ENCODE data around the gene SYNGR4.

Gene SYNGR4

DNA sequence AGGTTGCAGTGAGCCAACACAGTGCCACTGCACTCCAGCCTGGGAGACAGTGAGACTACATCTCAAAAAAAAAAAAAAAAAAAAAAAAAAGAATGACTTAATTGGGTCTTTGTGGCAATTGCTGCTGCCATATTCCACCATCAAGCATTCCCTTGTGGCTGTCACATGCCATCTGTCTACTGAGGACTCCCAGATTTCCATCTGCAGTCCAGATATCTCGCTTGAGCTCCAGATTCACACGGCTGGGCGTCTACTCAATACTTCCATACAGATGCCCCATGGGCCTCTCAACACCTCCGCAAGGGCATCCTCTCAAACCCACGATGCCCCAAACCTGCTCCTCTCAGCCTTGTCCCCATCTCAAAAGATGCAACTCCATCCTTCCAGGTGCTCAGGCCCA lies 13.3 kb upstream of the SYNGR4 start:
- TF ChIP-seq POLR2A (IDR thresholded peaks at IDR 0.05; ENCODE audit: low read length) (no peak), GATA1 (IDR thresholded peaks at IDR 0.05; ENCODE audit: low read depth, low read length) (no peak)
- no peak for DNase-seq

DNA sequence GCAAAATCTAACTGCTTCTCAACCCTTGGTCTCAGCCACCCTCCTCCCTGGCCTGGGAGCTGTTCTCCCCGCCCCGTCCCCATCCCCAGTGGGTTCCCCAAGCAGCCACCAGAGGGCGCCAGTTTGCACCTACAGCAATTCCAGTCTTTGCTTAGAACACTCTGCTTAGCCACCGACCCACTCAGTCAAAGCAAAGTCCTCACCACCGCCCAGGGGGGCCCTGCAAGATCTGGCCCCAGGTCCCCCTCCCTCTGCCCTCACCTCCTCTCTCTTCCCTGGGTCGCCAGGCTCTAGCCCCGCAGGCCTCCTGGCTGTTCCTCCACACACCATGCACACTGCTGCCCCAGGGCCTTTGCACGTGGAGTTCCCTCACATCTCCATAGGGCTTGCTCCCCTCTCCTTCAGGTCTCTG lies 12.8 kb upstream of the SYNGR4 start:
- no peak for TF ChIP-seq GATA1 (IDR thresholded peaks at IDR 0.05; ENCODE audit: low read depth, low read length)
- TF ChIP-seq POLR2A (IDR thresholded peaks at IDR 0.05; ENCODE audit: low read length), result no peak
- peak; percentile 76 to 86 for DNase-seq

DNA sequence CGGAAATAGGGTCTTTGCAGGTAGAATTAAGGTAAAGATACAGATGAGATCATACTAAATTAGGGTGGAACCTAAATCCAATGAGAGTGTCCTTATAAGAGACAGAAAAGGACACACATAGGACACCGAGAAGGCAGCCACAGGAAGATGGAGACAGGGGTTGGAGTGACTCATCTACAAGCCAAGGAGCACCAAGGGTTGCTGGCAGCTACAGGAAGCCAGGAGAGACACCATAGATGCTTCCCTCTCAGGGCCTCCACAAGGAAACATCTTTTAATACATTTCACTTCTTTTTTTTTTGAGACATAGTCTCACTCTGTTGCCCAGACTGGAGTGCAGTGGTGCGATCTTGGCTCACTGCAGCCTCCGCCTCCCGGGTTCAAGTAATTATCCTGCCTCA lies 10.5 kb upstream of the SYNGR4 start:
- no peak for DNase-seq
- TF ChIP-seq POLR2A (IDR thresholded peaks at IDR 0.05; ENCODE audit: low read length), result no peak

DNA sequence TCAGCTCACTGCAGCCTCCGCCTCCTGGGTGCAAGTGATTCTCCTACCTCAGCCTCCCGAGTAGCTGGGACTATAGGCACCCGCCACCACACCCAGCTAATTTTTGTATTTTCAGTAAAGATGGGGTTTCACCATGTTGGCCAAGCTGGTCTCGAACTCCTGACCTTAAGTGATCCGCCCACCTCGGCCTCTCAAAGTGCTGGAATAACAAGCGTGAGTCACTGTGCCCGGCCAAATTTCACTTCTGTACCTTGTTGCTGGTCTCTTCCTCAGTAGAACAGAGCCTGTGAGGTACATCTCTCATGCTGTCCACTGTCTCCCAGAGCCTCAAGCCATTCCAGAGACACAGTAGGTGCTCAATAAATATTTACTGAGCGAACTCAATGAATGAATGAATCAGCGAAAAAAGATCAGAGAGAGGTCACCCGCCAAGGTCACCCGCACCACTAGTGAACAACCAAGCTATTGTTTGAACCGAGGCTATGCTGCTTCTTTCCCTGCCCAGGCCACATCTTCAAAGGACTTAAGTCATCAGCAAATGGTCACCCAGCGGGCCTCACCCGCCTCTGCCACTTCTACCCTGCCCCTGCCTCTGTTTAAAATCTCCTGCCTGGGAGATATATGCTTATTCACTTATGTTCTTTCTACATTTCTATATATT lies 9.7 kb upstream of the SYNGR4 start:
- DNase-seq, result no peak
- TF ChIP-seq GATA1 (IDR thresholded peaks at IDR 0.05; ENCODE audit: low read depth, low read length) (no peak), POLR2A (IDR thresholded peaks at IDR 0.05; ENCODE audit: low read length) (no peak)

DNA sequence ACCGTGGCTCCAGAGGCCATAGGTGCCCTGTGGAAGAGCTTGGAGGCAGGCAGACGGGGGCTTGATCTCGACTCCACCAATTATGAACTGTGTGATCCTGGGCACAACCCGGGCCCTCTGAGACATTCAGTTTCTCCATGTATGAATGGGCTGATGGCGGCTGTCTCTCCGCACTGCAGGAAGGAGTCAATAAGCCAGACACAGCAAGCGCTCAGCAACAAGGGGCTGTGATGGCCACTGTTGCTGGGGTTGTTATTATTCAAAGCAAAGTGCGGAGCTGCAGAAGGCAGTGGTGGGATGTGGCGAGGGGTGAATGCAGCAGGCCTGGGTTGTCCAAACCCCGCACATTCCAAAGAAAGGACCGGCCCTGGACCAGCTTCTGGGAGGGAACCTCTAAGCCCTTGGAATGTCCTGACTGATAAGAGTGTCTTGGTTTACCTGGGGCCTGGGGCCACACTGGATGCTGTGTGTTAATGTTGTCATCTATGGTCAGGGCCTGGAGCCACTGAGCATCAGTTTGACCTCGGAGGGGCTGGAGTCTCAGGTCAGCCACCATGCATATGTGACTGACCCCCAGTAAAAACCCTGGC lies 8.7 kb upstream of the SYNGR4 start:
- no peak for DNase-seq
- TF ChIP-seq POLR2A (IDR thresholded peaks at IDR 0.05; ENCODE audit: low read length) (no peak), GATA1 (IDR thresholded peaks at IDR 0.05; ENCODE audit: low read depth, low read length) (no peak)

DNA sequence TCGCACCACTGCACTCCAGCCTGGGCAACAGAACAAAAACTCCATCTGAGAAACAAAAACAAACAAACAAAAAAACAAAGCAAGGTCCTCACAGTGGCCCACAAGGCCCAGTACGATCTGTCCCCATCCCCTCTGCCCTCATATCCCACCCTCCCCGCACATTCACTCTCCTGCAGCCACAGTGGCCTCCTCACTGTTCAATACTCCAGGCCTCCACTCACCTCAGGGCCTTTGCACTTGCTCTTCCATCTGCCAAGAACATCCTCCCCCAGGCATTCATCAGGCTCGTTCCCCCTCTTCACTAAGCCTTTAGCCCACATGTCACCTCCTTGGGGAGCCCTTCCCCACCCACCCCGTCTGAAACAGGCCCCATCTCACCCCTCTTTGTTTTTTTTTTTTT lies 5.0 kb upstream of the SYNGR4 start:
- TF ChIP-seq POLR2A (IDR thresholded peaks at IDR 0.05; ENCODE audit: low read length) (no peak), GATA1 (IDR thresholded peaks at IDR 0.05; ENCODE audit: low read depth, low read length) (no peak)
- DNase-seq, result no peak

DNA sequence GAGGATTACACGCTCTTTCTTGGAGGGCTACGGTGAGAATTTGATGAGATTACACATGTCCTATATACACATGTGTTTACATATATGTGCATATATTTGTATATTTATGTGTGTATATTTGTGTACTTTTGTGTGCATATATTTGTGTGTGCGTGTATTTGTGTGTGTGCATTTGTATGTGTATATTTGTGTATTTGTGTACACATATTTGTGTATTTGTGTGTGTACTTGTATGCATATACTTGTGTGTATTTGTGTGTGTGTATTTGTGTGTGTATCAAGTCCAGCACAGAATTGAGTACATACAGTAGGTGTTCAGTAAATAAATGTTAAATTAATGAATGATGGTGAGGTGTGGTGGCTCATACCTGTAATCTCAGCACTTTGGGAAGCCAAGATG lies 2.3 kb upstream of the SYNGR4 start:
- no peak for DNase-seq
- TF ChIP-seq POLR2A (IDR thresholded peaks at IDR 0.05; ENCODE audit: low read length) (no peak), GATA1 (IDR thresholded peaks at IDR 0.05; ENCODE audit: low read depth, low read length) (no peak)

DNA sequence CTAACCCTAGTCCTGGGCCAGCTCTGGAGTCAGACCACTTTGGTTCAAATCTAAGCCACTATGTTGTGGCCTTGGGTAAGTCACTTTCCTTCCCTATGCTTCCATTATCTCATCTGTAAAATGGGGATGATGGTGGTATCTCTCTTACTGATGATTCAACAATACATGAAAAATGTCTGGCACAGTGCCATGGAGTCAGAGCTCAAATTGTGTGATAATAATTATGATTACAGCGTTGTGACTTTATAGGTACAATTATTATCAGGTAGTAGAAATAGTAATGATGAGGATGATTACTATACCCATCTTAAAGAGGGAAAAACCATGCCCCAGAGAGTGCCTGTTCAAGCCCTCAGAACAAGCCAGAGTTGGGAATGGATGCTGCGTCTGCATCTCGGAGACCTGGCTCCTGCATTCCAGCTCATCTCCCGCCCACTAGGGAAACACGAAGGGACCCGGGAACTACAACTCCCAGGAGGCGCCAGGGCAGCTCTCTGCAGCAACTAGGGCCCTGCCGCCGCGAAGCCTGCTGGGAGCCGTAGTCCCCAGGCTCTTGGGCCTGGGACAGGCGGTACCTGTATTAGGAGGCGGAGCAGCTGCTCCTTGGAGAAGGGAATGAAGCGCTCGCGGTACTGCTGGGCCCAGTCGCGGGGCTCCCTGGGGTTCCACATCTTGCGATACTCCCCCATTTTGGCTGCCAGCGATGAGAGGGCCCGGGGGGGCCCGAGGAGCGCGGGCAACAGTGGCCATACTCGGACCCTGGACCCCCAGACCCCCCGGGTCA lies 1.3 kb upstream of the SYNGR4 start:
- TF ChIP-seq GATA1 (IDR thresholded peaks at IDR 0.05; ENCODE audit: low read depth, low read length), result no peak
- TF ChIP-seq POLR2A (IDR thresholded peaks at IDR 0.05; ENCODE audit: low read length), result no peak
- peak; percentile 92 to 94 for DNase-seq

DNA sequence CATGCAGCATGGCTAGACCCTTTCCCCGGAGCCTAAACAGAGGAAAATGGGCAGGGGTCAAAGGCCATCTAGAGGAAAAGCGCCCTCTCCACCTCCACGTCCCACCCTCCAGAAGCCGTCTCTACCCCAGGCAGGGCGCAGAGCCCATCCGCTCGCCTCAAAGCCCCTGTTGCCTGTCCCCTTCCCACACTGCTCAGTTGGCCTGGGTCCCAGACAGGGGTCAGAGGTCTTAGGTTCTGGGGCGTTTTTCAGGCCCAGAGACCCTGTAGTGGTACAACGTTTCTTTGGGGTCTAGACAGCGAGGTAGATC lies 712 bp upstream of the SYNGR4 start:
- TF ChIP-seq GATA1 (IDR thresholded peaks at IDR 0.05; ENCODE audit: low read depth, low read length) (no peak), POLR2A (IDR thresholded peaks at IDR 0.05; ENCODE audit: low read length) (no peak)
- no peak for DNase-seq

DNA sequence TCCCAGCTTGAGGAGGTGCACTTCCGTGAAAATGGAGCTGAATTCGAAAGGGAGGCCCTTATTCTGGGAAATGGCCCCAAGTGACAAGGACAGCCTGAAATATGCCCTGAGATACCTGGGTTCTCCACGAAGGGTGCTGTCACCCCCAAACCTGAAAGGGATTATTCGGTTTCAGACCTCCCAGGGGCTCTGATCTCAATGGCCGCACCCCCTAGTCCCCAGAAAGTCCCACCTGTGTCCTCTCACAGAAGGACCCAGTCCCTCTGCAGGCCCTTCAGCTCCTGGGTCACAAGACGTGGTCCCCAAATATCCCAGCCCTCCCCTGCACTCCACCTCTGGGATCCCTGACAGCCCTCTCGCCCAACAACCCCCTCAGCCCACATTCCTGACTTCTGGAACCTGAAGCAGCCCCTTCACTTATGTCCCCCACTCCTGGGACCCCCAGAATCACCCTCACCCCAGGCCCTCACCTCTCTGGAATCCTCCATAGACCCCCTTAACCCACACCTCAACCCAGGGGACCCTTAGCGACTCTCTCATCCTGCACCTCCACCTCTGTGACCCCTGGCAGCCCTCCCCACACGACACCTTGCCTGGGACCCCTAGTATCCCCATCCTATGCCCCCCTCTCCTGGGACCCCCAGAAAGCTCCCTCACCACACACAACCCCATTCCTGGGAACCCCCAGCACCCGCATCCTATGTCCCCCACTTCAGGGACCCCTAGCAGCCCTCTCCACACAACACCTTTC lies 606 bp downstream of the SYNGR4 start:
- DNase-seq, result no peak
- TF ChIP-seq POLR2A (IDR thresholded peaks at IDR 0.05; ENCODE audit: low read length), result no peak
- TF ChIP-seq GATA1 (IDR thresholded peaks at IDR 0.05; ENCODE audit: low read depth, low read length), result no peak

DNA sequence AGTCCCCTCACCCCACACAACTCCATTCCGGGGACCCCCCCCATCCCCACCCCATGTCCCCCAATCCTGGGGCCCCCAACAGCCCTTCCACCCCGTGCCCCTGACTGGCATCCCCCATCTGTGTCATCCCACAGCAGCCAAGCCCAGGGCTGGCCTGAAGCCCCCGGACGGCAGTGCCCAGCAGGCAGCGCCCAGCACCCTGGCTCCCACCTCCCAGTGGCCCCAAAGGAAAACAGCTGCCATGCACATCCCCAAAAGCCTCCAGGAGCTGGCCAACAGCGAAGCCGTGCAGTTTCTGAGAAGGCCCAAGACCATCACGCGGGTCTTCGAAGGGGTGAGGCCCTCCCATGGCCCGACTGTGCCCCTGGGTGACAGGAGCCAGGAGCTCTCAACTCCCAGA lies 1.4 kb downstream of the SYNGR4 start:
- TF ChIP-seq POLR2A (IDR thresholded peaks at IDR 0.05; ENCODE audit: low read length) (no peak), GATA1 (IDR thresholded peaks at IDR 0.05; ENCODE audit: low read depth, low read length) (no peak)
- no peak for DNase-seq

DNA sequence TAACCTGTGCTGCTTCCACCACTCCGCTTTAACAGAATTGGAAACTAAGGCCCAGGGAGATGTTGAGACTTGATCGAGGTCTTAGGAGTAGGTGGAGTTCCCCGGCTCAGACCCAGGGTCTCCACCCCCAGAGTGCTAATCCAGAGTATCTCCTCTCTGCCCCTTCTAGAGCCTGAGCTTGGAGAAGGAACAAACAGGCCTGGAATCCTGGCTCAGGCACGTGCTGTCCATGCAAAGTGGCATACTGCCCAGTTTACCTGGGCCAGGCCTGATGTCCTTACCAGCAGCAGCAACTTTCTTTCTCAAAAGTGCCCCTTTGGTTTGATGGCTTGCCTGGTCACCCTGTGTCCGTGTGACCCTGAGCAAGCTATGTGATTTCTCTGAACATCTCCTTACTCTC lies 3.7 kb downstream of the SYNGR4 start:
- TF ChIP-seq POLR2A (IDR thresholded peaks at IDR 0.05; ENCODE audit: low read length), result no peak
- TF ChIP-seq GATA1 (IDR thresholded peaks at IDR 0.05; ENCODE audit: low read depth, low read length), result no peak
- no peak for DNase-seq

DNA sequence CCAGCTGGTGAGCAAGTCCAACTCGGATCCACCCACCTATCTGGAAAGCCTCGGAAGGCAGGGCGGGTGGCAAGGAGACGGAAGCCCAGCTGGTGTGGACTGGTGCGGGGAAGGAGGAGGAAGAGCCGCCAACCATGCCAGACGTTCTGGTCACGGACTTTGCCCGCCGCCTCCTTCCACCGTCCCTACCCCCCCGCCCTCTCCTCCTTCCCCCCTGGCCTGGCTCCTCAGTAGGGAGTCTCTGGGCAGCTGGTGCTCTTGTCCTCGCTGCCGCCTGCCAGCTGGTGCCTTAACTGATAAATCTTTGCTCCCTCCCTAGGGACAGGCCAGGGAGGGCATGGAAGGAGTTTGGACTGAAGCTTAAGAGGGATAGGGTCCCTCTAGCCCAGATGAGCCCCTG lies 4.8 kb downstream of the SYNGR4 start:
- TF ChIP-seq GATA1 (IDR thresholded peaks at IDR 0.05; ENCODE audit: low read depth, low read length), result no peak
- no peak for TF ChIP-seq POLR2A (IDR thresholded peaks at IDR 0.05; ENCODE audit: low read length)
- DNase-seq, result no peak

DNA sequence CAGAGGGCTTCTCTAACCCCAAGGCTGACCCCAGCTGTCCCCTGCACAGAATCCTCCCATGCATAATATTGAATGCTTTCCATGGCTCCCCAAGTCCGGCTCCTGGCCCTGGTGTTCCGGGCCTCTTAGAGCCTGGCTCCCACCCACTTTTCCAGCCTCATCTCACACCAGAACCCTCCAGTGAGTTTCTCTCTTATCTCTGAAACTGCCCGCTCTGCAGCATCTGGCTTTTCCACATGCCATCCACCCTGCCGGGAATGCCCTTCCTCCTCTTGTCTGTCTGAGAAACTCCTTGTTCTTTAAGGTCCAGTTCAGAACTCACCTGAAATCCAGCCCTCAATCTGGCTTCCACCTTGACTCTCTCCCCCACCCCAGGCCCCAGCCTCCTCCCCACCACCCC lies 6.8 kb downstream of the SYNGR4 start:
- TF ChIP-seq GATA1 (IDR thresholded peaks at IDR 0.05; ENCODE audit: low read depth, low read length) (no peak), POLR2A (IDR thresholded peaks at IDR 0.05; ENCODE audit: low read length) (no peak)
- DNase-seq, result no peak

Measured in erythroblast (primary cell).